ENCODE measurements around the gene NYAP1.
A peak's percentile ranks its signal among the peaks of the same experiment; 100 is the strongest.
"Not testable (repeated sequence)": the region's sequence is repeated elsewhere in the genome, so short reads cannot be mapped to it uniquely, and the experiment has no call there.

NYAP1 gene

DNA sequence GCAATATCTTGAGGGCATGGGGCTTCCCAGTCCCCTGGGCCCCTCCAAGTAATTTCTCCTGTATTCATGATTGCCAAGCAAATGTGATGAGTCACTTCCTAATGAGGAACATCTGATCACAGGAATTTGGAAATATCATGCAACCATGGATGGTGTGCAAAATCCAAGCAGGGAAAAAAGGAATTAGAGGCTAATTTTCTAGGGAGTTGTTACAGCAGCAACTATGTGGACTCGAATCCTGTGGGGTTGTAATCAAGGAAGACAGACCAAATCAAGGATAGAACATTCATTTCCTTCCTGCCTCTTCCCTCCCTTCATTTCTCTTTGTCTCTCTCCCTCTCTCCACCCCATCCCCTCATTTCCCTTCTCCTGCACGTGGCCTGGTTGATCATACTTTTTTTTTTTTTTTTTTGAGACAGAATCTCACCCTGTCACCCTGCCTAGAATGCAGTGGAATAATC is 31.4 kb downstream of the NYAP1 start:
- no peak for DNase-seq

DNA sequence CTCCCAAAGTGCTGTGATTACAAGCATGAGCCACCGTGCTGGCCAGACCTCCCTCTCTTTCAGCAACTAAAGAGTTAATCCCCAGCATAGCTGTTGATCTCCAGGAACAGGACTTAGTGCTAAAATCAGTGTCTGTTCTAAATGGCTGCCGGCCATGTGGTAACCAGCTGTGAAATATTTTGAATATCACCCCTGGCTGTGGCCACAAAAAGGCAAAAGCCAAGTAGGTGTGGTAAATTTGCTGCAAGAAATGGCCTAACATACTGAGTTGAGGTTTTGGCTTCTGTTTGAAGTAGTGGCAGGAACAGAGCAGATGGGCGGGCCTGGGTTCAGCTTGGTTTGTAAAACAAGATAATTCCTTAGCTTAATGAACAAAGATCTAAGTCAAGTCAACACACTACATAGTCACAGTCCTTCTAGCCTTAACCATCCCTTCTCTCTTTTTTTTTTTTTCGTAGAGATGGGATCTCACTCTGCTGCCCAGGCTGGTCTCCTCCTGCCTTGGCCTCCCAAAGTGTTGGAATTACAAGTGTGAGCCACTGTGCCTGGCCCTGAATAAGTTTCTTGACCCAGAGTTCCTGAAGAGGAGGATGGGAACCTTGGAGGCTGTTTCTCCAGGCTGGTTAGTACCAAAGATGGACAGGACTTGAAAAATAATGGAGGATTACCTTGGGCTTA is 32.5 kb downstream of the NYAP1 start:
- DNase-seq = no peak

DNA sequence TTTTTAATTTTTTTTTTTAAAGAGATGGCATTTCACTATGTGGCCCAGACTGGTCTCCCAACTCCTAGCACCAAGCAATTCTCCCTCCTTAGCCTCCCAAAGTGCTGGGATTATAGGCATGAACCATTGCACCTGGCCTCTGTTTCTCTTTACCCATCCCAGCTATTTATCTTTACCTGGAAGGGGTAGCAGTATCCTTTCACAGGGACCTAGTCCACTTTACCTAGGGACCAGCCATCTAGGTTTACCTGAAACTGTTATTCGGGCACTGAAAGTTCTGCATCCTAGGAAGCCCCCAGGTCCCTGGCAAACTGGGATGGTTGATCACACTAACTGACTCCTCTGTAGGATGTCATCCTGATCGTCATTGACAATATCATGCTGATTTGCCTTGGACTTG is 33.6 kb downstream of the NYAP1 start:
- DNase-seq = no peak

DNA sequence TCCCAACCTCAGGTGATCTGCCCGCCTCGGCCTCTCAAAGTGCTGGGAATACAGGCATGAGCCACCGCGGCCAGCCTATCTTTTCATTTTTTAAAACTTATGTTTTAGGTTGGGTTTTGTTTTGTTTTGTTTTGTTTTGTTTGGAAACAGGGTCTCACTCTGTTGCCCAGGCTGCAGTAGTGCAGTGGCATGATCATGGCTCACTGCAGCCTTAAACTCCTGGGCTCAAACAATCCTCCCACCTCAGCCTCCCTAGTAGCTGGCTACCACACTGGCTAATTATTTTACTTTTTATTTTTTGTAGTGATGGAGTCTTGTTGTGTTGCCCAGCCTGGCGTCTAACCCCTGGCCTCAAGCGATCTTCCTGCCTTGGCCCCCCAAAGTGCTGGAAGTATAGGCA is 35.9 kb downstream of the NYAP1 start:
- no peak for DNase-seq

DNA sequence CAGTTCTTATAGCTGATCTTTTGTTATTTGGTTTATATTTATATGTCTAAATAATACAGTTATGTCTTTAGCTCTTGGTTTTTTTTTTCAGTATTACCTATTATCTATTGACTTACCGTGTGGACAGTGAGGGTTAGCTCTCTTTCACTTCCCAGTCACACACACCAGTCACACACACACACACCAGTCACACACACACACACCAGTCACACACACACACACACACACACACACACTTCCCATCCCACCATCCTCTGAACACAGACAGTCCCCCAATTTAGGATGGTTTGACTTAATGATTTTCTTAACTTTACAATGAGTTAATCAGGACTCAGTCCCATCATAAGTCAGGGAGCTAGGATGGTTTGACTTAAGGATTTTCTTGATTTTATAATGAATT is 36.4 kb downstream of the NYAP1 start:
- no peak for DNase-seq

DNA sequence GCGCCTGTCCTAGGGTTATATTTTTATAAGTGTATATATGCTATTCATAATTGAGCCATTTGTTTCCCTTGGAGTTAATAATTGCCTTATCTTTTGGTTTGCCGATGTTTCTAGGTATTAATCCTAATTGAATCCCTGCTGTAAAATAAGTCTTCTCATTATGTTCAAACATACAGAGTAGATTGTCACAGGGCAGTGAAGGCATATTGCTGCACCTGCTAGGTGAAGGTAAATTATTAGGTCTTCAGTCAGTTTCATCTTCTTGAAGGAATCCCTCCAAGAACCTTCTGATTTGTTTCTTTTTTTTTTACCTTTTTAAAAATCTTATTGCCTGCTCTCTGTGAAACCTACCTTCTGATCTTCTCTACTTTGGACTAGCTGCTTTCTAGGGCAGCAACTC is 37.3 kb downstream of the NYAP1 start:
- no peak for DNase-seq

DNA sequence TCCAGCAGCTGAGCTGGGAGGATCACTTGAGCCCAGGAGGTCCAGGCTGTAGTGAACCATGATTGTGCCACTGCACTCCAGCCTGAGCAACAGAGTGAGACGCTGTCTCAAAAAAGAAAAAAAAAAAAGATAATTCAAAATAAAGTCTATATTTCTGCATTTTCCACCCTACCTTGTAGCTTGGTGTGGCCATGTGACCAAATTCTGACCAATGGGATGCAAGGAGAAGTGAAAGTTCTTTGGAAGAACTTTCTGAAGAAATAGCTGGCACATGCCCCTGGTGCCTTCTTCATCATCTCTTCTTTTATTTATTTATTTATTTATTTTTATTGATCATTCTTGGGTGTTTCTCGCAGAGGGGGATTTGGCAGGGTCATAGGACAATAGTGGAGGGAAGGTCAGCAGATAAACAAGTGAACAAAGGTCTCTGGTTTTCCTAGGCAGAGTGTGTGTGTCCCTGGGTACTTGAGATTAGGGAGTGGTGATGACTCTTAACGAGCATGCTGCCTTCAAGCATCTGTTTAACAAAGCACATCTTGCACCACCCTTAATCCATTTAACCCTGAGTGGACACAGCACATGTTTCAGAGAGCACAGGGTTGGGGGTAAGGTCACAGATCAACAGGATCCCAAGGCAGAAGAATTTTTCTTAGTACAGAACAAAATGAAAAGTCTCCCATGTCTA is 38.3 kb downstream of the NYAP1 start:
- not testable (repeated sequence) for DNase-seq

DNA sequence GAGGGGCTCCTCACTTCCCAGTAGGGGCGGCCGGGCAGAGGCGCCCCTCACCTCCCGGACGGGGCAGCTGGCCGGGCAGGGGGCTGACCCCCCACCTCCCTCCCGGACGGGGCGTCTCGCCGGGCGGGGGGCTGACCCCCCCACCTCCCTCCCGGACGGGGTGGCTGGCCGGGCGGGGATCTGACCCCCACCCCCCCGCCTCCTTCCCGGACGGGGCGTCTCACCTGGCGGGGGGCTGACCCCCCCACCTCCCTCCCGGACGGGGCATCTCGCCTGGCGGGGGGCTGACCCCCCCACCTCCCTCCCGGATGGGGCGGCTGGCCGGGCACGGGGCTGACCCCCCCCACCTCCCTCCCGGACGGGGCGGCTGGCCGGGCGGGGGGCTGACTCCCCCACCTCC is 39.5 kb downstream of the NYAP1 start:
- not testable (repeated sequence) for DNase-seq

DNA sequence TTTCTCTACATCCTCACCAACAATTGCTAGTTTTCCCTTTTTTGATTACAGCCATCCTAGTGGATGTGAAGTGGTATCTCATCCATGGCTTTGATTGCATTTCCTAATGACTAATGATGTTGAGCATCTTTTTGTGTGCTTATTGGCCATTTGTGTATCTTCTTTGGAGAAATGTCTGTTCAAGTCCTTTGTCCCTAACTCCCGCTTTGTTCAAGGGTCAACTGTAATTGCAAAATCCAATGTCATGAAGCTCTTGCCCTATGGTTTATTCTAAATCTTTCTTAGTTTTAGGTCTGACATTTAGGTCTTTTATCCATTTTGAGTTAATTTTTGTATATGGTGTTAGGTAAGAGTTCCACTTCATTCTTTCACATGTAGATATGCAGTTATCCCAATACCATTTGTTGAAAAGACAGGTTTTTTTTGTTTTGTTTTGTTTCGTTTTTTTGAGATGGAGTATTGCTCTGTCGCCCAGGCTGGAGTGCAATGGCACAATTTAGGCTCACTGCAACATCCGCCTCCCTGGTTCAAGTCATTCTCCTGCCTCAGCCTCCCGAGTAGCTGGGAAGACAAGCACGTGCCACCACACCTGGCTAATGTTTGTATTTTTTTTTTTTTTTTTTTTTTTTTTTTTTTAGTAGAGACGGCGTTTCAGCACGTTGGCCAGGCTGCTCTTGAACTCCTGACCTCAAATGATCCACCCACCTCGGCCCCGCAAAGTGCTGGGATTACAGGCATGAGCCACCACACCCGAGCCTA is 44.6 kb downstream of the NYAP1 start:
- DNase-seq = not testable (repeated sequence)

DNA sequence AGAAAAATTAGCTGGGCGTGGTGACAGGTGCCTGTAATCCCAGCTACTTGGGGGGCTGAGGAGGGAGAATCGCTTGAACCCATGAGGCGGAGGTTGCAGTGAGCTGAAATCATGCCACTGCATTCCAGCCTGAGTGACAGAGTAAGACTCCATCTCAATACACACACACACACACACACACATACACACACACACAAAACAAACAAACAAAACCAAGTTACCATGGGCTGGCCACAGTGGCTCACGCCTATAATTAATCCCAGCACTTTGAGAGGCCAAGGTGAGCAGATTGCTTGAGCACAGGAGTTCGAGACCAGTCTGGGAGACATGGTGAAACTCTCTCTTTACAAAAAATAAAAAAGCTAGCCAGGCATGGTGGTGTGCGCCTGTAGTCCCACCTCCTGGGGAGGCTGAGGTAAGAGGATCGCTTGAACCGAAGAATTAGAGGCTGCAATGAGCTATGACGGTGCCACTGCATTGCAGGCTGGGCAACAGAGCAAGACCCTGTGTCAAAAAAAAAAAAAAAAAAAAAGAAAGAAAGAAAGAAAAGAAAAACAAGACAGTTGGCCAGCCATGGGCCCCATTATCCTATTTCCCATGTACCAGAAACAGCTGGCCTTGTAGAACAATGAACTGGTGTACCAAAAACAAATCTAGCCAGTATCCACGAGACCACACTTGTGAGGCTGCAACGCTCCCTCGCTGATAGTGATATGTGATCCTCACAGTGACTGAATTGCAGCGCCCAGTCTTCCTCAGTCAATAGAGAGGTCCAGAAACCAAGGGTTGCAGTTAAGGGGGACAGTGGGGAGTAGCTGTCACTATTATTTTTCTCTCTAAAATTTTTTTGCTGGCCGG is 48.7 kb downstream of the NYAP1 start:
- no peak for DNase-seq

DNA sequence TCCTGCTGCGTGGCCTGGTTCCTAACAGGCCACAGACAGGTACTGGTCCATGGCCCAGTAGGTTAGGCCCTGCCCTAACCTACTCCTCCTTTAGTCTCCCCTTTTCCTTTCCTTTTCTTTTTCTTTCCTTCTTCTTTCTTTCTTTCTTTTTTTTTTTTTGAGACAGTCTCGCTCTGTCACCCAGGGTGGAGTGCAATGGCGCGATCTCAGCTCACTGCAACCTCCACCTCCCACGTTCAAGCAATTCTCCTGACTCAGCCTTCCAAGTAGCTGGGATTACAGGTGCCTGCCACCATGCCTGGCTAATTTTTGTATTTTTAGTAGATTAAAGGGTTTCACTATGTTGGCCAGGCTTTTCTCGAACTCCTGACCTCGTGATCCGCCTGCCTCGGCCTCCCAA is 52.3 kb downstream of the NYAP1 start:
- DNase-seq = not testable (repeated sequence)

DNA sequence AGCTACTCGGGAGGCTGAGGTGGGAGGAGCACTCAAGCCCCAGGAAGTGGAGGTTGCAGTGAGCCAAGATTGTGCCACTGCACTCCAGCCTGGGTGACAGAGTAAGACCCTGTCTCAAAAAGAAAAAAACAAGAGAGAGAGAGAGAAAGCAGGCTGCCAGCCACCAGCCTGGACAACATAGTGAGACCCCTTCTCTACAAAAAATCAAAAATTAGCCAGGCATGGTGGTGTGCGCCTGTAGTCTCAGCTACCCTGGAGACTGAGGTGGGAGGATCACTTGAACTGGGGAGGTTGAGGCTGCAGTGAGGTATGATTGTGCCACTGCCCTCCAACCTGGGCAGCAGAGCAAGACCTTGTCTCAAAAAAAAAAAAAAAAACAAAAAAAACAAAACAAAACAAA is 53.0 kb downstream of the NYAP1 start:
- not testable (repeated sequence) for DNase-seq

DNA sequence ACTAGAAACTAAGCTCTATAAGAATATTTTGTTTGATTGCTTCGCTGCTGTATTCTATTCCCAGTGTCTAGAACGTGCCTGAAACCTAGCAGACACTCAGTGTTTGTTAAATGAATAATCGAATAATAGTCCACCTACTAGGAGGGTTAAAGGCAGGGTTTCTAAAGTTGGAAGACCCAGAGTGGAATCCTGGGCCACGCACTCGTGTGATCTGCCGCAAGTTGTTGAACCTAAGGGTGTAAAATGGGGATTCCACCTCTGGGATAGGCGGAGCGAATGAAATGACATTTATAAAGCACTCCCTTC is 54.6 kb downstream of the NYAP1 start:
- DNase-seq = peak in 1 of 2 experiments; percentile 45

DNA sequence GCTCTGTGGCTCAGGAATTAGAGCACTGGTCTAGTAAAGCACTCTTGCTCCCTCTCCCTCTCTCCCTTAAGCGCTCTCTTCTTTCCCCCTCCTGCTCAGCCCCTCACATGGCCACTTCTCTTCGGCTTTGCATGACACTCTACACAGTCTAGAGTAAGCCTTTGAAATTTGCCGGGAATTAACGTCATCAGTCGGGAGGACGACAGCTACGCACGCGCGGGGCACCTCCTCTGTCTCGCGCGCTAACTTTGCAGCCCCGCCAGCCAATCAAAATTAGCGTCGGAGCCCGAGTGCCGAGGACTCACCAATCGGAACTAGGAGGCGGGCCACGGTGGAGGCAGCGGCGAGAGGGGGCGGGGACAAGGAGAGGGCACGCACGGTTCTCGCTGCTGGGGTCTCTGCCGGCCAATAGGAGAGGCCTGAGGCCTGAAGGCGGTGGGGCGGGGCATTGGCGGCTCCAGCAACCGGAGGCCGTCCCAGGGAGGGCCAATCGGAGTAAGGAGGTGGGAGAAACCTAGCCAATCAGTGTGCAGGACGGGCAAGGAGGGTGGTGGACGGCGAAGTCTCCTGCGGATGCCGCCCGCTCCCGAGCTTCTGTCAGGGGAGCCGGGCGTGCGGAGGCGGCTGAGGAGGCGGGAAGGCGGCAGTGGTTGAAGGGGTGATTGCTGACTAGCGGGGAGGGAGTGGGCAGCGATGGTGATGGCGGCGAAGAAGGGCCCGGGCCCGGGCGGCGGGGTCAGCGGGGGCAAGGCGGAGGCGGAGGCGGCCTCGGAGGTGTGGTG is 55.1 kb downstream of the NYAP1 start, which contains the start of gene AGFG2:
TSS of gene AGFG2 (plus strand) at position 550 of the 782 bp plus-strand sequence. CDS start at position 694, 144 bp downstream.
- peak; percentile 98 for DNase-seq

DNA sequence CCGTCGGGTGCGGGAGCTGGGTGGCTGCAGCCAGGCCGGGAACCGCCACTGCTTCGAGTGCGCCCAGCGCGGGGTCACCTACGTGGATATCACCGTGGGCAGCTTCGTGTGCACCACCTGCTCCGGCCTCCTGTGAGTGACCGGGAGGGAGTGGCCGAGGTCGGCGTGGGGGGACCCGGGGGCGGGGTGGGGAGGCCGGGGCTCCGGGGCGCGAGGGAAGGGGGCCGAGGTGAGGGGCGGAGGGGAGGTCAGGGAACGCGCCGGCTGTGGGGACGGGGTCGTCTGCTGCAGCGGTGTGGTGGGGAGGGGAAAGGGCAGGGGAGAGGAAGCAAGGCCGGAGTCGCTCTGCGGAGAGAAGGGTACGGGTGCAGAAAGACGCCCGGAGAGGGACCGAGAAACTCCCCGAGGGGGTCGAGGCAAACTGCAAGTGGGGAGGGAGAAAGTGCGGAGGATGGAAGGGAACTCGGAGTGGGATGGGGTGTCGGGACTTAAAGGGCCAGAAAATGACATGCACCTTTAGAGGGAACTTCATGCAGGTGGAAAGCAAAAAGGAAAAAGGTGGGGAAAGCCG is 55.8 kb downstream of the NYAP1 start:
- no peak for DNase-seq

DNA sequence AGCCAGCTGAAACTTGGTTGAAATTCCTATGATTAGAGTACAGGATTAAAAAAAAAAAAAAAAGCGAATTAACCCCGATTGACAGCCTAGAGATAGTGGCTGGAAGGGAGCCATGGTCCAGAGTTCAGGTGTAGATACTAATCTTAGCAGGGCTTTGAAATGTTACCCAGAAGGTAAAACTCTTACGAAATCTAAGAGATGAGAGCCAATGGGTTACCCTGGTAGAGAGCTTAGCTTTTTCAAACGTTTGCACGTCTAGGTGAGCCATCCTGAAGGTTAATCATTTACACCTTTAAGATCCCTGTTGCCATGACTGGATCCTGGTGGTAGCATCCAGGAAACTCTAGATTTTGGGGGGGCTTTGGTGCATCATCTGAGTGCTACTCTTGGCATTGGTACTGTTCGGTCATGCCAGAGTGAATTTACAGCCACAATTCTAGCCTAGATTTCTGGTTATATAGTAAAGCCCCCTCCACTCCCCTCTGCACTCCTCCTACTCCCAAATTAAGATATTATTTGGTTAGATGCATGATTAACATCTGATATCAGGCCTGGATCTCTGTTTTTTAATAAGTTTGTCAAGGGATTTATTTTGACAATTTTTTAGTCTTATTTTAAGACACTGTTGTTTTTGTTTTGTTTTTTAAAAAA is 56.5 kb downstream of the NYAP1 start:
- no peak for DNase-seq

DNA sequence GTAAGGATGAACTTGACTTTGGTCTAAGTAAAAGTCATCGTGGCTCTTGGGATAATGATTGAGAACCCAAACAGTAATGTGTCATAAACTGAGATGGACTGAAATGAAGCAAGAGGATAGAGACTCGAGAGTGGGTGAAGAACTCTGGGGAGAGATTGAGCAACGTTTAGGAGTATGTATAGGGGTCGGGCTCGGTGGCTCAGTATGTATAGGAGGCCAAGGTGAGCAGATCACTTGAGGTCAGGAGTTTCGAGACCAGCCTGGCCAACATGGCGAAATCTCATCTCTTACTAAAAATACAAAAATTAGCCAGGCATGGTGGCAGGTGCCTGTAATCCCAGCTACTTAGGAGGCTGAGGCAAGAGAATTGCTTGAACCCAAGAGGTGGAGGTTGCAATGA is 57.6 kb downstream of the NYAP1 start:
- DNase-seq = not testable (repeated sequence)

DNA sequence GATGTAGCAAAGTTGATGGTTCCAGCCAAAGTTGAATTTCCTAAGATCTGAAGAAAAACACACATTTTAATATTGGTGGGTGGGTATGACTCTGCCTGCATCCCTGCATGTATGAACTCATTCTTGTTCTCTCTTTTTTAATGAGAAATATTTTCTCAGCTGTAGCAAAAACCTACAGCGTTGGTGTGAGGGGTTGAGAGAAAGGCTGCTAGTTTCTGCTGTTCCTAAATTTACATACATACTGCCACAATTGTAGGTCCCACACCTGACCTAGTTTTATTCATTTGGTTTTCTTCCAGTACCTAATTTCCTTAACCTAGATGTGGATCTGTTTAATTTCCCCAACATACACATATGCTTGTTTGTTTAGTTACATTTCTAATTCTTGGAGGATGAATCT is 59.9 kb downstream of the NYAP1 start:
- DNase-seq = no peak

DNA sequence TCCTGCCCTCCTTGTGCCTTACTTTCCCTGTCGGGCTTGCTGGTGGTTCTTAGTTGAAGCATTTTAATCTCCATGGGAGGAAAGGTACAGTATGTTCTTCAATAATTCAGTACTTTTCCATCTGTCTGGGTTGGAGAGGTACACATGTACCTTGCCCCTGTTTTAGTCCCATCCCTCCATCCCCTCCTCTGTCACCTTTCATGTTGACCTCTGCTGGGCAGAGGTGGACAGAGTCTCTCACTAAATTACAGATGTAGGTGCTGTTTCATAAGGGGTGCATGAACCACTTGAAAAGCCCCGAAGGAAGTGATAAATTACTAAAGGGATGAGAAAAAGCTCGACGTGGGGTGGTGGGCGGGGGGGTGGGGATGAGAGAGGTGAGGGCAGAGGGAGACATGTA is 60.7 kb downstream of the NYAP1 start:
- DNase-seq = no peak
